Testis (tissue), 3 donors: Measurements from ENCODE around the gene KCNIP3. TPM values are rescaled to one million over a fixed set of nuclear protein-coding genes. Genes with fewer than 3 reads are reported as not detected.
A peak's percentile ranks its signal among the peaks of the same experiment; 100 is the strongest.

ENCODE experiments used
- DNase-seq: peaks from one replicate; pipeline ENCODE4 v3.0.0-alpha.2; 2019
- H3K27ac ChIP-seq, 2 donors: fragments of 200-600 bp; sonication (generic); one replicate each; pipeline ENCODE4 v1.5.1; 2019
- H3K27me3 ChIP-seq: fragments of 200-600 bp; sonication (generic); one replicate; pipeline ENCODE4 v1.5.1; 2019
- H3K36me3 ChIP-seq: fragments of 200-600 bp; sonication (generic); one replicate; pipeline ENCODE4 v1.5.1; 2017; ENCODE audit warnings: low read depth; ENCODE audit errors: missing control alignments
- H3K4me1 ChIP-seq: fragments of 200-600 bp; sonication (generic); one replicate; pipeline ENCODE4 v1.5.1; 2019
- H3K4me3 ChIP-seq, 2 donors: fragments of 200-600 bp; sonication (generic); one replicate each; pipeline ENCODE4 v1.5.1; 2017 to 2019
- H3K9me3 ChIP-seq: fragments of 200-600 bp; sonication (generic); one replicate; pipeline ENCODE4 v1.5.1; 2017
- POLR2A ChIP-seq: fragments of 450-650 bp; IDR thresholded peaks from one replicate; pipeline ENCODE4 v1.6.1; 2017; ENCODE audit warnings: antibody characterized with exemption, mild to moderate bottlenecking, moderate library complexity
- WGBS, 2 donors: methylation state at CpG; one replicate each; pipeline ENCODE4 v1.1.5; 2018; 5-methylcytosine and 5-hydroxymethylcytosine counted together
- intact Hi-C: fragments of 100-400 bp; cut with DNase I; formaldehyde crosslinking; loops from one replicate; pipeline ENCODE4 v1.15.1; 2023; ENCODE audit warnings: low total_unique reads
- polyA plus RNA-seq: library from polyadenylated mRNA; stranded (reverse); fragments of 350-450 nt; fragmentation: Illumina TruSeq; extraction: RNeasy Lipid Tissue Mini Kit (QIAGEN cat#74804); gene quantifications from one replicate; pipeline ENCODE4 v1.2.3, GENCODE V29; 2014; ENCODE audit warnings: low read depth, low replicate concordance; ENCODE audit not compliant: insufficient read depth
- total RNA-seq, 2 donors: library from RNA; depleted of rRNA; stranded (reverse); fragments of >200 nt; gene quantifications; one replicate each; pipeline ENCODE4 v1.2.3, GENCODE V29; 2016
- TF ChIP-seq, protein P1 (sequence below), 3 experiments: fragments of 450-650 bp in 2 of 3; fragments of 200-600 bp in 1 of 3; sonication (generic) in 1 of 3; IDR thresholded peaks; one replicate each; pipeline ENCODE4 v1.5.1; 2016 to 2019; ENCODE audit warnings: antibody characterized with exemption in 3 of 3, mild to moderate bottlenecking in 2 of 3, moderate library complexity in 1 of 3

The KCNIP3 gene
- total and polyA plus RNA-seq, 3 donors from 2014 or later: 23.9 to 69.1 (median 43.4) TPM

DNA sequence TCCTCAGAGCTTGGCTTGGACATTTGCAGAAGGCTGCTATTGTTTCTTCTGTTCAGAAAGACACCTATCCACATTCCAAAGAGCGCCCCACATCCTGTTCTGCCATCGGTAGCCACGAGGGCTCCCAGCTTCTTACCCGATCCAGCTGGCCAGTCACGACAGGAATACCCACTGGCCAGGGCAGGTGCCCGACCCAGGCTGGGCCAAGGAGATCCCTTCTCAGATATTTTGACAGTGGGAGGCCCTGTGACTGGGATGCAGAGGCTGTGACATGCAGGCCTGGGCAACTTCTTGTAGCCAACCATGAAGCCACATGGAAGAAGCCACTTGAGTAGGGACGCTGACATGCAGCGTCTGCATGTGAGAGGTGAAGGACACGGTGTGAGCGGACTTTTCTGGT, 34.5 kb downstream of the KCNIP3 start:
- Histone ChIP-seq H3K27ac (no peak overlapping the region), H3K4me1 (no peaks in the 10 kb centered on the region), H3K4me3 (no peak overlapping the region), H3K9me3 (no peaks in the 10 kb centered on the region), H3K27me3 (no peaks in the 10 kb centered on the region), H3K36me3 (no peaks in the 10 kb centered on the region)
- TF ChIP-seq, protein P1, sequence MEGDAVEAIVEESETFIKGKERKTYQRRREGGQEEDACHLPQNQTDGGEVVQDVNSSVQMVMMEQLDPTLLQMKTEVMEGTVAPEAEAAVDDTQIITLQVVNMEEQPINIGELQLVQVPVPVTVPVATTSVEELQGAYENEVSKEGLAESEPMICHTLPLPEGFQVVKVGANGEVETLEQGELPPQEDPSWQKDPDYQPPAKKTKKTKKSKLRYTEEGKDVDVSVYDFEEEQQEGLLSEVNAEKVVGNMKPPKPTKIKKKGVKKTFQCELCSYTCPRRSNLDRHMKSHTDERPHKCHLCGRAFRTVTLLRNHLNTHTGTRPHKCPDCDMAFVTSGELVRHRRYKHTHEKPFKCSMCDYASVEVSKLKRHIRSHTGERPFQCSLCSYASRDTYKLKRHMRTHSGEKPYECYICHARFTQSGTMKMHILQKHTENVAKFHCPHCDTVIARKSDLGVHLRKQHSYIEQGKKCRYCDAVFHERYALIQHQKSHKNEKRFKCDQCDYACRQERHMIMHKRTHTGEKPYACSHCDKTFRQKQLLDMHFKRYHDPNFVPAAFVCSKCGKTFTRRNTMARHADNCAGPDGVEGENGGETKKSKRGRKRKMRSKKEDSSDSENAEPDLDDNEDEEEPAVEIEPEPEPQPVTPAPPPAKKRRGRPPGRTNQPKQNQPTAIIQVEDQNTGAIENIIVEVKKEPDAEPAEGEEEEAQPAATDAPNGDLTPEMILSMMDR (IDR thresholded peaks at IDR 0.05): no peak
- TF ChIP-seq POLR2A: no peak
- WGBS, 2 donors: 87 to 91% methylated on average over 9 to 10 of the region's 10 CpGs
- no peak for DNase-seq
- intact Hi-C loops: no loop called here

GRCh38 chr2:95332036-95332435, 34.9 kb downstream of the KCNIP3 start:
- DNase-seq: no peak
- H3K4me3 ChIP-seq: no peak overlapping the region
- H3K36me3 ChIP-seq: no peaks in the 10 kb centered on the region
- intact Hi-C loops: no loop called here
- no peaks in the 10 kb centered on the region for H3K27me3 ChIP-seq
- H3K4me1 ChIP-seq: no peaks in the 10 kb centered on the region
- TF ChIP-seq POLR2A: no peak
- TF ChIP-seq, protein P1 (IDR thresholded peaks at IDR 0.05): no peak
- WGBS, 2 donors: 93 to 94% methylated on average over 8 of the region's 8 CpGs
- H3K9me3 ChIP-seq: no peaks in the 10 kb centered on the region
- no peak overlapping the region for H3K27ac ChIP-seq

GRCh38 chr2:95333056-95333455, 35.9 kb downstream of the KCNIP3 start:
- WGBS, 2 donors: 87 to 89% methylated on average over 7 of the region's 7 CpGs

DNA sequence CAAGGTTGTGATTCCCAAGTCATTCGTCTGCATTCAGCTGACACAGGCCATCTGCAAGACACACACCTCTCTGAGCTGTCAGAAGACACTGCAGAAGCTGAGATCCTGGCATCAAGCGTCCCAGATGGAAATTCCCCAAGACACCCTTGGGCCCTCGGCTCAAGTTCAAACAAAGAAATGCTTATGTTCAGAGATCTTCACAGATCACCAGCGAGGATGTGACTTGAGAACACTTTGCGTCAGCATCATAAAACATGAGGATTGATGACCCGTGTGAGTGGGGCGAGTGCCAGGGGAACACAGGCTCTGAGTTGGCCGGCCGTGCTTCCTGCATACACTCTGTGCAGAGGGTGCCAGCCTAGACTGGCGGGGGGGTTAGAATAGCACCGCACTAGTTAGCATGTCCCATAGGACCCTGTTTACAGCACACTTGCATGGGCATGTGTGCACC, 36.8 kb downstream of the KCNIP3 start:
- peak; percentile 34 for DNase-seq
- H3K4me1 ChIP-seq: no peaks in the 10 kb centered on the region
- TF ChIP-seq POLR2A: no peak
- TF ChIP-seq, protein P1 (IDR thresholded peaks at IDR 0.05): no peak
- intact Hi-C loops: no loop called here
- H3K27me3 ChIP-seq: no peaks in the 10 kb centered on the region
- no peak overlapping the region for H3K4me3 ChIP-seq
- H3K9me3 ChIP-seq: no peaks in the 10 kb centered on the region
- H3K36me3 ChIP-seq: no peaks in the 10 kb centered on the region
- H3K27ac ChIP-seq: no peak overlapping the region
- 43 to 56% methylated on average over 8 to 11 of the region's 11 CpGs for WGBS, 2 donors

More at GRCh38 chr2:95333056-95333455, 35.9 kb downstream of the KCNIP3 start:
- H3K27ac ChIP-seq: no peak overlapping the region
- intact Hi-C loops: no loop called here
- no peaks in the 10 kb centered on the region for H3K4me1 ChIP-seq
- no peak for TF ChIP-seq POLR2A
- TF ChIP-seq, protein P1 (IDR thresholded peaks at IDR 0.05): no peak
- H3K27me3 ChIP-seq: no peaks in the 10 kb centered on the region
- no peaks in the 10 kb centered on the region for H3K9me3 ChIP-seq
- DNase-seq: no peak
- no peak overlapping the region for H3K4me3 ChIP-seq
- H3K36me3 ChIP-seq: no peaks in the 10 kb centered on the region

- TF ChIP-seq, protein P1 (IDR thresholded peaks at IDR 0.05): no peak
- no peak for TF ChIP-seq POLR2A
- H3K36me3 ChIP-seq: no peaks in the 10 kb centered on the region
- no peak overlapping the region for H3K4me3 ChIP-seq
- H3K27me3 ChIP-seq: no peaks in the 10 kb centered on the region
- 83 to 96% methylated on average over 1 of the region's 1 CpG for WGBS, 2 donors
- no peak for DNase-seq
- no peaks in the 10 kb centered on the region for H3K9me3 ChIP-seq
- H3K4me1 ChIP-seq: no peaks in the 10 kb centered on the region
- intact Hi-C loops: no loop called here
- no peak overlapping the region for H3K27ac ChIP-seq
Observed at GRCh38 chr2:95334916-95335641, 37.9 kb downstream of the KCNIP3 start.
